ENCODE data around the gene ADGRG3.

DNA sequence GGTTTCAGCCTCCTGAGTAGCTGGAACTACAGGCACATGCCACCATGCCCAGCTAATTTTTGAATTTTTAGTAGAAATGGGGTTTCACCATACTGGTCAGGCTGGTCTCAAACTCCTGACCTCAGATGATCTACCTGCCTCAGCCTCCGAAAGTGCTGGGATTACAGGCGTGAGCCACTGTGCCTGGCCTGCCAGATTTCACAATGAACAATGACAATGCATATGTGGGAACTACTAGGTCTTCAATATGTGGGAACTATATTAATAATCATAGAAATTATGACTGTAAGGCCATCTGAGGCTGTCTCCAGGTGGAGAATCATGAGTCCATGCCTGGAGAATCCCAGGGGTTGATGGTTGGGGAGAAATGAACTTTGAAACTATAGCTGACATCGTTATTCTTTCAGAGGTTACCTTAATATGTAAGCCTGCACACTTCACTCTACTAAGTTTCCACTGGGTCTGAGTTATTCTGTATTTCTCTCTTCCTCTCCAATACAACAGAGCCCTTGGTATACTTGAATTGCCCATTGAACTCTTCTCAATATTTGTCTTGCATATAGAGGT lies 19.3 kb downstream of the ADGRG3 start:
- no peak for TF ChIP-seq EZH2 (IDR thresholded peaks at IDR 0.05; ENCODE audit: insufficient read depth, poor library complexity, severe bottlenecking)
- no peak for TF ChIP-seq EZH2phosphoT487 (IDR thresholded peaks at IDR 0.05; ENCODE audit: insufficient read depth, low read depth)
